Duodenal mucosa (tissue), 2 donors: ENCODE data around the gene CFAP299.

ENCODE experiments used
- H3K27ac ChIP-seq: one replicate; pipeline ENCODE4 v1.7.0; 2013; ENCODE audit warnings: low read depth, low read length
- H3K27me3 ChIP-seq, 2 donors: one replicate each; pipeline ENCODE4 v1.7.0; 2013; ENCODE audit warnings: low read length in 2 of 2, control low read depth in 1 of 2; ENCODE audit not compliant: insufficient read depth in 2 of 2, control insufficient read depth in 1 of 2
- H3K36me3 ChIP-seq, 2 donors: one replicate each; pipeline ENCODE4 v1.7.0; 2013; ENCODE audit warnings: low read length in 2 of 2, control low read depth in 1 of 2; ENCODE audit not compliant: insufficient read depth in 2 of 2, control insufficient read depth in 1 of 2
- H3K4me1 ChIP-seq, 2 donors: one replicate each; pipeline ENCODE4 v1.7.0; 2013; ENCODE audit warnings: low read length in 2 of 2, control low read depth in 1 of 2; ENCODE audit not compliant: insufficient read depth in 2 of 2, control insufficient read depth in 1 of 2
- H3K4me3 ChIP-seq, 2 donors: one replicate each; pipeline ENCODE4 v1.7.0; 2013; ENCODE audit warnings: low read length in 2 of 2, low read depth in 1 of 2
- H3K9ac ChIP-seq, 2 donors: one replicate each; pipeline ENCODE4 v1.7.0; 2013; ENCODE audit warnings: low read length in 2 of 2, low read depth in 1 of 2
- H3K9me3 ChIP-seq, 2 donors: one replicate each; pipeline ENCODE4 v1.7.0; 2013; ENCODE audit warnings: low read length in 2 of 2, control low read depth in 1 of 2; ENCODE audit not compliant: control insufficient read depth in 1 of 2

The CFAP299 gene

DNA sequence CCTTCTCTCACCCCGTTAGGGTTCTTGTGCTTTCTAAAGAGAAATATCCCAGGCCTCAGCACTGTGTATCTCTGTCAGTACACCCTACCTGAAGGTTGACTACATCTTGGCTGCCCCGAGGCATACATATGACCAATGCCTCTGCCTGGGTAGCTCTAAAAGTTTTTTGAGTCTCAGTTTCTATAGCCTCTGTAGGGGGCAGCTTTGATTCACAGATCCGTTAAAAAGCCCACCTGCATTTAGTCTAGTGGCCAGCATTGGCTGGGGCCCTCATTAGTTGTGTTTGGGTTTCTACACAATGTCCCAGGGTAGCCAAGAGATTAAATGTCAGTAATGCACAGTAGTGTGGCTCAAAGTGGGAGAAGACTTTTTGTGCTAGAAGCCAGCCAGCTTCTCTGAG is 151.1 kb downstream of the CFAP299 start:
- H3K4me1 ChIP-seq = no peaks in the 10 kb centered on the region

DNA sequence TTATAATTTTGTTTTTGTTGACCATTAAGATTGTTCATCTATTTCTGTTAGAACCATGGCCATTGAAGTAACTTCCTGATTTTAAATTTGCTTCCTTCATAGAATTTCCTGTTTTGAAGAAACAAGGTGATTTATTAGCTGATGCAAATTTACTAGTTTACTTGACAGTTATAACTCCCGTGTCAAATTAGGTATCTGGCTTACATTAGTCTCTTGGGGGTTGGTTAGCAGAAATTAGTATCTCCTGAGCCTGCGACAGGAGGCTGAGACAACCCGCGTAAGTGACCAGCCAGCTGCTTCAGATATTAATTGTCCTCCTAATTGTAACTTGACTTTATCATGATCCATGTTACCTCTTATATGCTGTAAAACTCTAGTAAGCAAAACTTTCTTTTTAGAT is 154.3 kb downstream of the CFAP299 start:
- H3K27ac ChIP-seq = no peak overlapping the region
- no peak overlapping the region for H3K4me3 ChIP-seq
- no peaks in the 10 kb centered on the region for H3K9me3 ChIP-seq
- H3K27me3 ChIP-seq = no peaks in the 10 kb centered on the region
- no peak overlapping the region for H3K9ac ChIP-seq
- H3K4me1 ChIP-seq = no peaks in the 10 kb centered on the region
- no peaks in the 10 kb centered on the region for H3K36me3 ChIP-seq

More for the DNA sequence above, 151.1 kb downstream of the CFAP299 start:
- no peak overlapping the region for H3K4me3 ChIP-seq
- H3K9me3 ChIP-seq = no peaks in the 10 kb centered on the region
- no peak overlapping the region for H3K9ac ChIP-seq
- H3K27me3 ChIP-seq = no peaks in the 10 kb centered on the region
- no peak overlapping the region for H3K27ac ChIP-seq
- H3K36me3 ChIP-seq = no peaks in the 10 kb centered on the region

DNA sequence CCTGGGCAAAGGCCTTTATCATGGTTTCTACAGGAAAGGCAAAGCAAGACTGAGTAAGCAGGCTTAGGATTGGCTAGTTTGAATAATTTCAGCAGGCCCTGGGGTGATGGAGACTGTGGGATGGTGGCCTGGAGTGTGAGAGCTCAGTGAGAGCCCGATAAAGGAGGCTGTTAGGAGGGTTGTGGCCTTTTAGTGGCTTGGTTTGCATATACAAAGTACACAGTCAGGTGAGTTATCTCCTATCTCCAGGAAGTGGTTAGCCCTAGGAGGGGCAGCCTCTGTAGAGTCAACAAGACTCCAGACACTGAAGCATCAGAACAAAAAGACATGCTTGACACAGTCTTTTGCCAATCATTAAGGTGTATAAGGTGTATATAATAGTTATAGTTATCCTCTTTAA is 157.2 kb downstream of the CFAP299 start:
- H3K27ac ChIP-seq = no peak overlapping the region
- H3K27me3 ChIP-seq = no peaks in the 10 kb centered on the region
- H3K36me3 ChIP-seq = no peaks in the 10 kb centered on the region
- no peak overlapping the region for H3K4me3 ChIP-seq
- H3K9ac ChIP-seq = no peak overlapping the region
- no peaks in the 10 kb centered on the region for H3K4me1 ChIP-seq
- no peaks in the 10 kb centered on the region for H3K9me3 ChIP-seq

DNA sequence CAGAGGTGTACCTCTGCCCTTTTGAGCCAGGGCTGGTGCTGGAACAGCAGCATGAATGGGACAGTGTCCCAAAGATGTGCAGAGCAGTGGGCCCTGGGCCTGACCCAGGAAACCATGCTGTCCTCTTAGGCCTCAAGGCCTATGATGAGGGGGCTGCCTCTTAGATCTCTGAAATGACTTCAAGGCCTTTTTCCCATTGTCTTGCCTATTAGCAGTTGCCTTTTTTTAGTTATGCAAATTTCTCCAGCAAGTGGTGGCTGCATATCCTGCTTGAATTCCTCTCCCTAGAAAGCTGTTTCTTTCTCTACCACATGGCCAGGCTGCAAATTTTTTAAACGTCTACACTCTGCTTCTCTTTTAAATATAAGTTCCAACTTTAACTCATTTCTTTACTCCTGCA is 160.3 kb downstream of the CFAP299 start:
- Histone ChIP-seq H3K27me3 (no peaks in the 10 kb centered on the region), H3K9ac (no peak overlapping the region)

DNA sequence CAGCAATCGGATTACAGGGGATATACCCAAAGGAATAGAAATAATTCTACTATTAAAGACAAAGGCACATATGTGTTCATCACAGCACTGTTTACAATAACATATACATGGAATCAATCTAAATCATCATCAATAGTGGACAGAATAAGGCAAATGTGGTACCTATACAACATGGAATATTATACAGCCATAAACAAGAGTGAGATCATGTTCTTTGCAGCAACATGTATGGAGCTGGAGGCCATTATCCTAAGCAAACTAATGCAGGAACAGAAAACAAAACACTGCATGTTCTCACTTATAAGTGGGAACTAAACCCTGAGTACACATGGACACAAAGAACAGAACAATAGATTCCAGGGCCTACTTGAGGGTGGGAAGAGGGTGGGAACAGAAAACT is 163.2 kb downstream of the CFAP299 start:
- Histone ChIP-seq H3K4me1 (no peaks in the 10 kb centered on the region), H3K4me3 (no peak overlapping the region), H3K9ac (no peak overlapping the region), H3K9me3 (no peaks in the 10 kb centered on the region), H3K27ac (no peak overlapping the region), H3K36me3 (no peaks in the 10 kb centered on the region), H3K27me3 (no peaks in the 10 kb centered on the region)

More for the DNA sequence above, 160.3 kb downstream of the CFAP299 start:
- H3K4me1 ChIP-seq = no peaks in the 10 kb centered on the region
- H3K4me3 ChIP-seq = no peak overlapping the region
- H3K9me3 ChIP-seq = no peaks in the 10 kb centered on the region
- no peak overlapping the region for H3K27ac ChIP-seq
- no peaks in the 10 kb centered on the region for H3K36me3 ChIP-seq

DNA sequence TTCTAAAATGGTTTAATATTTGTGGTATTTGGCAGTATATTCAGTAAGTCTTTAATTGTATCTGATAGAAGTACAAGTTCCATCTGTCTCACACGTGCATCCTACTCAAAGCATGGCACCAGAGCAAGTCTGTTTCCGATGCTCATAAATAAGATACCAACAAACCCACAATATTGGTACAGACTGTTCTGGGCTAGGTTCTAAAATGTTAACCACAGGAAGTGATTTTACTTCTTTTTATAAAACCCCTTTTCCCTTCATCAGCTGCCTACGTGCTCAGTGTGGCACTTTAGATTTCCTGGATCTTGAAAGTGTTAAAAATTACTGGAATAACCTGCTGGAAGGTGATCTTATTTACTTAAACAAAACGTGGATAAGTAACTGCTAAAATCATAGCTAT is 165.1 kb downstream of the CFAP299 start:
- H3K9me3 ChIP-seq = no peaks in the 10 kb centered on the region
- H3K9ac ChIP-seq = no peak overlapping the region
- no peak overlapping the region for H3K27ac ChIP-seq
- H3K4me3 ChIP-seq = no peak overlapping the region
- no peaks in the 10 kb centered on the region for H3K36me3 ChIP-seq
- no peaks in the 10 kb centered on the region for H3K4me1 ChIP-seq
- H3K27me3 ChIP-seq = no peaks in the 10 kb centered on the region

DNA sequence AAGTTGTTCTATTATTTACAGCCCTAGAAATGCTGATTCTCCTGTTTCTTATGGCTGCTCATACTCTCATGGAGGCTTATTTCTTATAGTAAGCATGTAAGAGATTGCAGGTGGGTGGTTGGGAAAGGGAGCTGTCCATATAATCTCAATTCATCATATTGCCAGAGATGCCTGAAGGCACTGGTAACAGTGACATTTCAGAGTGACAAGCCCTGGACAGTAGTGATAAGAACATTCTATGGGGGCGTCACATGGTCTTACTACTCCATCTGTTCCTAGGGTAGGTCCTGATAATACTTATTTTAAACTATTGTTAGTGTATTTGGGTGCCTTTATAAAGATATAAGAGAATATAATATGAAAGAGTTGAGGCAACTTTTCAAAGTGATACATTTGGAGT is 171.5 kb downstream of the CFAP299 start:
- no peak overlapping the region for H3K4me3 ChIP-seq
- no peaks in the 10 kb centered on the region for H3K36me3 ChIP-seq
- no peak overlapping the region for H3K9ac ChIP-seq
- H3K27me3 ChIP-seq = no peaks in the 10 kb centered on the region
- H3K27ac ChIP-seq = no peak overlapping the region
- H3K9me3 ChIP-seq = no peaks in the 10 kb centered on the region
- H3K4me1 ChIP-seq = no peaks in the 10 kb centered on the region

DNA sequence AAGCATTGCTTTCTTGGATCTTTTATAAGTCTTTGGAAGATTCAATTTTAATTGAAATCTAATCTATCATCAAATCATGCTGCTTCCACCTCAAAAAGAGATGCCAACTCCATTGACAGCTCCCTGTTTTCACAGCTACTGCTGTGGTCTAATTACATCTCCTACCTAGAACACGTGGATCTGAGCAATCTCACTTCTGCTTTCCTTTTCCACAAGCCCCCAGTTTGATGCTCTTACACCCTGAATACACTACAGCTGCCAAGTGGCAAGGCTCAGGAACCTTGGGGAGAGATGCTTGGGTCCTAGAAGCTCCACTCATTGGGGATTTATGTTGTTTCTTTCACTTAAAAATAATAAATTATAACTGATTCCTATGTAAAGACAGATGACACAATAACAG is 172.0 kb downstream of the CFAP299 start:
- no peak overlapping the region for H3K27ac ChIP-seq
- no peaks in the 10 kb centered on the region for H3K4me1 ChIP-seq
- no peak overlapping the region for H3K9ac ChIP-seq
- no peaks in the 10 kb centered on the region for H3K9me3 ChIP-seq
- no peaks in the 10 kb centered on the region for H3K27me3 ChIP-seq
- no peaks in the 10 kb centered on the region for H3K36me3 ChIP-seq
- no peak overlapping the region for H3K4me3 ChIP-seq

DNA sequence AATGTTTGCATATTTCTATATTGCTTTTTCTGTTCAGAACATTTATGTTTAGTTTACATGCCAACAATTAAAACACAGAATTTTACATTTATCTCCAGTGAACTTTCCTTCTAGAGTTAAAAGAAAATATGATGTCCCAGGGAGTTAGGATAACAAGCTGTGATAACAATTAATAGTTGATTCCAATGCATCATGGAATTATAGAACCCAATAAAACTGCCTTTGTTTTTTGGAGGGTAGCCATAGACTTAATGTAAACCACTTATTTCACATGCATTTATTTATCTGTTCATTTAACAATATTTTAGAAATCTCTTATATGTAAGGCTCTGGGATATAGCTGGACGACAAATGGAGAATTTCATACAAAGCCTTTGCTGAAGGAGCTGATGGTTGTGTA is 180.0 kb downstream of the CFAP299 start:
- no peaks in the 10 kb centered on the region for H3K27me3 ChIP-seq

DNA sequence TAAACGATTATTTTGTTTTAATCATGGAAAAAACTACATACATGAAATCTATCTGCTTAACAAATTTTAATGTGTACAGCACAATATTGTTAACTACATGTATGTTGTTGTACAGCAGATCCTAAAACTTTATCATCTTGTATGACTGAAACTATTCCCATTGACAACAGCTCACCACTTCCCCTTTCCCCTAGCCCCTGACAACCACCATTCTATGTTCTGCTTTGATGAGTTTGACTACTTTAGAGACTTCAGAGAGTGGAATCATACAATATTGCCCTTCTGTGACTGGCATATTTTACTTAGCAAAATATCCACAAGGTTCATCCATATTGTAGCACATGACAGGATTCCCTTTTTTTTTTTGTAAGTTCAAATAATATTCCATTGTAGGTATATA is 185.9 kb downstream of the CFAP299 start:
- H3K36me3 ChIP-seq = no peaks in the 10 kb centered on the region
- no peak overlapping the region for H3K27ac ChIP-seq
- no peak overlapping the region for H3K9ac ChIP-seq
- H3K4me1 ChIP-seq = no peaks in the 10 kb centered on the region
- H3K4me3 ChIP-seq = no peak overlapping the region
- no peaks in the 10 kb centered on the region for H3K9me3 ChIP-seq
- H3K27me3 ChIP-seq = no peaks in the 10 kb centered on the region

More for the DNA sequence above, 180.0 kb downstream of the CFAP299 start:
- Histone ChIP-seq H3K9me3 (no peaks in the 10 kb centered on the region), H3K27ac (no peak overlapping the region), H3K4me1 (no peaks in the 10 kb centered on the region), H3K36me3 (no peaks in the 10 kb centered on the region), H3K9ac (no peak overlapping the region), H3K4me3 (no peak overlapping the region)

DNA sequence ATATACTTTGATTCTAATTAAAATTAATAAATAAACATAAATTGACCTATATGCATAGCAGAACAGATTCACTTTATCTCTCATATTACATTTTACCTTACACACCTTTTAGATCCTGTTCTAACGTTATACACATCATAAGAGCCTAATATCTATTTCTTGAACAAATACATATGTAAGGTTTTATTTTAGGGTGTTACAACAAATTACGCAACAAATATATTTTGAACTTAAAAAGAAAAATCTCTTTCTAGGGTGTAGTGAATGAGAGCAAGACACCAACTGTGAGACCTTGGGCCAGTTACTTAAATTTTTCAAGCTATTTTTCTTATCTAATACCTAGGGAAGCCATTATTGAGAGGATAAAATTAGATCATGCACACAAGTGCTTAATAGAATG is 191.2 kb downstream of the CFAP299 start:
- Histone ChIP-seq H3K27me3 (no peaks in the 10 kb centered on the region), H3K27ac (no peak overlapping the region)

More for the DNA sequence above, 191.2 kb downstream of the CFAP299 start:
- Histone ChIP-seq H3K36me3 (no peaks in the 10 kb centered on the region), H3K9me3 (no peaks in the 10 kb centered on the region), H3K4me3 (no peak overlapping the region), H3K4me1 (no peaks in the 10 kb centered on the region), H3K9ac (no peak overlapping the region)
